ENCODE measurements around the gene LRP6. TPM values are rescaled to one million over a fixed set of nuclear protein-coding genes. Genes with fewer than 3 reads are reported as not detected.

The LRP6 gene
- total RNA-seq, 1 donor from 2014 or later, result 1.4 TPM

DNA sequence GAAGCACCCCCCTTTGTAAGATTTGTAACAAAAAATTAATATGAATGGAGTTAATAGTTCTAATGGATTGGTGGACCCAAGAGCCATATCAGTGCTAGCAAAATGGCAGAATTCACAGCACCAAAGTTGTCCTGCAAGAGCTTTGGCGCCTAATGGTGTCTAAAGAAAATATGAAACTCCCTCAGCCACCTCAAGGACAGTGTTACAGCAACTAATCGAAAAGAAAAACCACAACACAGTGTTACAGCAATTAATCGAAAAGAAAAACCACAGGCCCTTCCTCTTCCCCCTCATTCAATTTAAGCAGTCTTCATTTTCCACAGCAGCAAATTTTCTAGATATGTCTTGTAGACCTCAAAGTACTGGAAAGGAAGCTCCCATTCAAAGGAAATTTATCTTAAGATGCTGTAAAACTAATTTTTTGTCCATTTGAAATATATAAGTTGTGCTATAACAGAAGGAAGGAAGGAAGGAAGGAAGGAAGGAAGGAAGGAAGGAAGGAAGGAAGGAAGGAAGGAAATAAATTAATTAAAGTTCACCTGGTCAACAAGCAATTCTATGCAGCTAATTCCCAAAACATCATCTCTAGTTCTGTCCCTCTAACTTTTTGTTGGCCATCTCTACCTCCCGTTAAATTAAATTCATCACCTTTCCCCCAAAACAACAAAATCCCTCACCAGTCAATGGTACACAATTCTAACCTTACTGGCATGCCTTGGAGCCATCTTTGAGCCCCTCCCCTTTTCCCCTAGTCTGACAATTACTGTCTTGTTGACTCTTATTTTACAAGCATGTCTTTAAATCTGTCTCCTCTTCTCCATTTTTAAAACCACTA is 17.4 kb downstream of the LRP6 start:
- Mint-ChIP-seq H3K27me3 (peaks cover 2% of the 10 kb centered on the region), H3K4me1 (no peaks in the 10 kb centered on the region), H3K36me3 (ENCODE audit: low read depth) (no peaks in the 10 kb centered on the region), H3K9me3 (no peaks in the 10 kb centered on the region), H3K4me3 (no peak overlapping the region), H3K27ac (no peak overlapping the region)
- TF ChIP-seq, protein P1, sequence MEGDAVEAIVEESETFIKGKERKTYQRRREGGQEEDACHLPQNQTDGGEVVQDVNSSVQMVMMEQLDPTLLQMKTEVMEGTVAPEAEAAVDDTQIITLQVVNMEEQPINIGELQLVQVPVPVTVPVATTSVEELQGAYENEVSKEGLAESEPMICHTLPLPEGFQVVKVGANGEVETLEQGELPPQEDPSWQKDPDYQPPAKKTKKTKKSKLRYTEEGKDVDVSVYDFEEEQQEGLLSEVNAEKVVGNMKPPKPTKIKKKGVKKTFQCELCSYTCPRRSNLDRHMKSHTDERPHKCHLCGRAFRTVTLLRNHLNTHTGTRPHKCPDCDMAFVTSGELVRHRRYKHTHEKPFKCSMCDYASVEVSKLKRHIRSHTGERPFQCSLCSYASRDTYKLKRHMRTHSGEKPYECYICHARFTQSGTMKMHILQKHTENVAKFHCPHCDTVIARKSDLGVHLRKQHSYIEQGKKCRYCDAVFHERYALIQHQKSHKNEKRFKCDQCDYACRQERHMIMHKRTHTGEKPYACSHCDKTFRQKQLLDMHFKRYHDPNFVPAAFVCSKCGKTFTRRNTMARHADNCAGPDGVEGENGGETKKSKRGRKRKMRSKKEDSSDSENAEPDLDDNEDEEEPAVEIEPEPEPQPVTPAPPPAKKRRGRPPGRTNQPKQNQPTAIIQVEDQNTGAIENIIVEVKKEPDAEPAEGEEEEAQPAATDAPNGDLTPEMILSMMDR (IDR thresholded peaks at IDR 0.05), result no peak
- ATAC-seq (ENCODE audit: low read depth), result no peak
- no peak for DNase-seq
- intact Hi-C loops (cut with micrococcal nuclease), result no loop called here
- ChIA-PET POLR2A (no interaction called here), CTCF (no interaction called here)

DNA sequence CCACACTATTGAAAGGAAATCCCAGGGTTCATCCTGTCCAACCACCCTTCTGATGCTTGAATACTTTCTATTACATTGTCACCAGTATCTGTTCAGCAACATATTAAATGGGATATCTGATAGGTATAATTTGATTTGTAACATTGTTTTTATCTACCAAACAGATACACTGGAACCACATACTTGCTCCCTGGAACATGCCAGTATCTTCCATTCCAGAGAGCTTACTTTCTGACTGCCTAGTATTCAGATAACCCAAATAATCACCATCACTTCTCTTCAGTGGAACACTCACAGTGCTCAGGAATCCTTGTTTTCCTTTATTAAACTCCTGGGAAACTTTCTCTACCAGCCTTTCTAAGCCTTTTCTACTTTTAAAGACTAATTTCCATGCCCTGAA is 19.3 kb downstream of the LRP6 start:
- ChIA-PET CTCF (no interaction called here), POLR2A (no interaction called here)
- Mint-ChIP-seq H3K36me3 (ENCODE audit: low read depth) (no peaks in the 10 kb centered on the region), H3K4me1 (no peaks in the 10 kb centered on the region), H3K9me3 (no peaks in the 10 kb centered on the region), H3K27me3 (no peaks in the 10 kb centered on the region), H3K4me3 (no peak overlapping the region), H3K27ac (no peak overlapping the region)
- ATAC-seq (ENCODE audit: low read depth) (no peak), DNase-seq (no peak)
- intact Hi-C loops (cut with micrococcal nuclease), result no loop called here
- TF ChIP-seq, protein P1 (IDR thresholded peaks at IDR 0.05), result no peak

DNA sequence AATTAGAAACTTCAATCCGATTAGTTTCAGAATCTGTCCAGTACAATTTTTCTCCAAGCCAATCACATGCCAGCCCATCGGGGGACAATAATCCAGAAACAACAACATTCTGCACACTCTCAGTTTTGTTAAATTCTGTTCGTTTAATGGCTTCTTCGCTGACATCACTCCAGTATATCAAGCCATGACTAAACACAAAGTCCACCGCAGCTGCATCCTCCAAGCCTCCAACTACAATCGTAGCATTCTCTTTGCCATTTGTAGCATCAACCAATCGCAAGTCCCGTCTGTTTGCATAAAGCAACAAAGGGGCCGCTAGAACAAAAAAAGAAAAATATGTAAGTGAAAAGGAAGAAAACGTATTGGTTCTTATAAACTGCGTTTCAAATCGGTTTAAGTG is 22.5 kb downstream of the LRP6 start:
- ChIA-PET CTCF (no interaction called here), POLR2A (no interaction called here)
- intact Hi-C loops (cut with micrococcal nuclease), result no loop called here
- TF ChIP-seq, protein P1 (IDR thresholded peaks at IDR 0.05), result no peak
- Mint-ChIP-seq H3K4me1 (no peaks in the 10 kb centered on the region), H3K27ac (no peak overlapping the region), H3K27me3 (no peaks in the 10 kb centered on the region), H3K36me3 (ENCODE audit: low read depth) (no peaks in the 10 kb centered on the region), H3K4me3 (no peak overlapping the region), H3K9me3 (no peaks in the 10 kb centered on the region)
- ATAC-seq (ENCODE audit: low read depth) (no peak), DNase-seq (no peak)

DNA sequence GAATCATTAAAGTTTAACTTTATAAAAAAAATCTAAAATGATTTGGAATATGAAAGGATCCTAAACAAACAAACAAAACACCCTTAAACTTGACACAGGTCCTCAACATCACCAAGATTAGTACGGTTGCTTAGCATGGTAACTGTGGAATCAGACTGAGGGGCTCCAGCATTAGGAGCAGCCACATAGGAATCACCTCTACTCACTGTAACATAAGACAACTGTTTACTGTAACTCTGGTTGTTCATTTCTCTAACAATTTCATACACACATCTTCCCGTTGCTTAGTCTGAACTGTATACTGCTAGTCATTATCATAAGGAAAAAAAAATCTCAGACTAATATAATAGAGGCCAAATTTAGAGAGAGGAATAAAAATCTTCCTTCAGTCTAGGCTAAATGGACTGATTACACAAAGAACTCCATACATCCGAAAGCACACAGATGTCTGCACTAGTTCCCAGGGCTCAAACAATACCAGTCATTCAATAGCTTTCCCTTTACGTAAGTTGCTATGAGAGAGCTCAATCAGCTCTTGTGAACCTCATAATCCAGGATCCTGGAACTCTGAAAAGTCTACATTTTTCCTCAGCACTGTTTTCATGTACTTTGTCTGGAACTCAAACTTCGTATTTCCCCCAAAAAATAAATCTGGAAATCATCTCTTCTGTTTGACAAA is 26.0 kb downstream of the LRP6 start:
- H3K36me3 Mint-ChIP-seq (ENCODE audit: low read depth), result no peaks in the 10 kb centered on the region
- H3K9me3 Mint-ChIP-seq, result no peaks in the 10 kb centered on the region
- POLR2A ChIA-PET, result no interaction called here
- peaks cover 2% of the 10 kb centered on the region for H3K27me3 Mint-ChIP-seq
- TF ChIP-seq, protein P1 (IDR thresholded peaks at IDR 0.05), result no peak
- no peaks in the 10 kb centered on the region for H3K4me1 Mint-ChIP-seq
- CTCF ChIA-PET, result no interaction called here
- ATAC-seq (ENCODE audit: low read depth) (no peak), DNase-seq (no peak)
- intact Hi-C loops (cut with micrococcal nuclease), result no loop called here
- no peak overlapping the region for H3K27ac Mint-ChIP-seq
- H3K4me3 Mint-ChIP-seq, result no peak overlapping the region

DNA sequence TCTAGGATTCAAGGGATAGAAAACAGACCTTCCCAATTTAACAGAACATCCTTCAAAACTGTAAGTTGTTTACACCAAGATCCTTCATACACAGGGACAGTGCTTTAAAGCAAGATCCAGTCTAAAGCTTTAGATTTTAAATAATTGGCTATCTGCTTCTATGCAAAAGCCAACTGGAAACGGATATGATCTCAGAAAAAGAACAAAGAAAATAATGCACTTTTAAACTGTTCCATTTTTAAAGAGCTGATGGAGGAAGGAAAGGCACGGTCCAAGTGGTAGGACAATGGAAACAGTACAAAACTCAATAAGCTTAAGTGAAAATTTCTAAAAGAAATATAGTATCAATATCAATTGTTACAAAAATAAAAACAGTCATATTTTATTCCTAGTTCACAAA is 27.7 kb downstream of the LRP6 start:
- no peak for DNase-seq
- no peak for ATAC-seq (ENCODE audit: low read depth)
- H3K9me3 Mint-ChIP-seq, result no peaks in the 10 kb centered on the region
- no peaks in the 10 kb centered on the region for H3K36me3 Mint-ChIP-seq (ENCODE audit: low read depth)
- intact Hi-C loops (cut with micrococcal nuclease), result no loop called here
- H3K27ac Mint-ChIP-seq, result no peak overlapping the region
- TF ChIP-seq, protein P1 (IDR thresholded peaks at IDR 0.05), result no peak
- no peaks in the 10 kb centered on the region for H3K4me1 Mint-ChIP-seq
- H3K4me3 Mint-ChIP-seq, result no peak overlapping the region
- POLR2A ChIA-PET, result no interaction called here
- peaks cover 2% of the 10 kb centered on the region for H3K27me3 Mint-ChIP-seq
- CTCF ChIA-PET, result no interaction called here

Data from activated B cell treated with CpG ODN at 0.5 μM for 24 hours (primary cell).